Psoas muscle (tissue), 8 donors: ENCODE measurements around the gene ZMIZ1. TPM values are rescaled to one million over a fixed set of nuclear protein-coding genes. Genes with fewer than 3 reads are reported as not detected.

ENCODE experiments used
- ATAC-seq, 4 donors: fragments of 200-7000 bp; cut with Tn5 transposase; one replicate each; pipeline ENCODE4 v1.9.1; 2020; ENCODE audit warnings: moderate library complexity in 3 of 4, mild to moderate bottlenecking in 2 of 4
- DNase-seq, 2 donors: peaks; one replicate each; pipeline ENCODE4 v3.0.0-alpha.2; 2020
- H3K27ac ChIP-seq: fragments of 200-600 bp; one replicate; pipeline ENCODE4 v1.8.0; 2022
- H3K27me3 ChIP-seq, 3 donors: fragments of 200-600 bp in 1 of 3; one replicate each; pipeline versions ENCODE4 v1.6.1 to v1.8.0; 2013 to 2022; ENCODE audit warnings: low read length in 2 of 3, mild to moderate bottlenecking in 2 of 3, moderate library complexity in 1 of 3; ENCODE audit not compliant: insufficient read depth in 3 of 3
- H3K36me3 ChIP-seq, 2 donors: fragments of 200-600 bp in 1 of 2; one replicate each; pipeline versions ENCODE4 v1.6.1 to v1.8.0; 2013 to 2022; ENCODE audit warnings: low read depth in 1 of 2, mild to moderate bottlenecking in 1 of 2, moderate library complexity in 1 of 2; ENCODE audit not compliant: insufficient read depth in 1 of 2
- H3K4me1 ChIP-seq: fragments of 200-600 bp; one replicate; pipeline ENCODE4 v1.8.0; 2022
- H3K4me3 ChIP-seq: fragments of 200-600 bp; one replicate; pipeline ENCODE4 v1.8.0; 2022; ENCODE audit warnings: mild to moderate bottlenecking
- H3K9me3 ChIP-seq: fragments of 200-600 bp; one replicate; pipeline ENCODE4 v1.8.0; 2022
- WGBS, 3 donors: extraction: QIAGEN DNeasy Blood & Tissue Kit; methylation state at CpG; one replicate each; pipeline versions ENCODE4 v1.1.6 to v1.1.7; 2013; 5-methylcytosine and 5-hydroxymethylcytosine counted together
- intact Hi-C, 2 donors: fragments of 100-400 bp; cut with DNase I; formaldehyde crosslinking; loops; one replicate each; pipeline versions ENCODE4 v1.11.0 to v1.14.2; 2022
- polyA plus RNA-seq, 3 donors: library from polyadenylated mRNA; stranded (reverse); fragments of 200-250 nt; gene quantifications; one replicate each; pipeline ENCODE4 v1.2.3, GENCODE V29; 2013
- total RNA-seq, 4 donors: library from RNA; stranded (reverse); fragmentation: NEBNext Ultra II Directional in 2 of 4; extraction: Animal tissue kit (Norgen Biotek cat#: 25700) in 2 of 4; gene quantifications; one replicate each; pipeline versions ENCODE4 v1.2.1 to v1.2.4, GENCODE V29; 2021 to 2023
- TF ChIP-seq, protein P1 (sequence below): fragments of 200-600 bp; IDR thresholded peaks from one replicate; pipeline ENCODE4 v1.8.0; 2022; ENCODE audit warnings: antibody characterized with exemption
- donor health status: healthy with polysubstance abuse.
- donor health status: DM: no; HTN: no; CAD: no; lungs with moderate emphysema.
- donor health status: Bipolar disorder and iron deficiency.
- donor health status: healthy.
- donor health status: DM: yes; HTN: yes; CAD: no.
- donor health status: DM: no; HTN: no; CAD: no.
- donor health status: DM: no; HTN: no; CAD: no.
- donor health status: DM: yes; HTN: yes; CAD: no.

The ZMIZ1 gene
- total and polyA plus RNA-seq, 7 donors = 10.4 to 37.6 (median 30.0) TPM

DNA sequence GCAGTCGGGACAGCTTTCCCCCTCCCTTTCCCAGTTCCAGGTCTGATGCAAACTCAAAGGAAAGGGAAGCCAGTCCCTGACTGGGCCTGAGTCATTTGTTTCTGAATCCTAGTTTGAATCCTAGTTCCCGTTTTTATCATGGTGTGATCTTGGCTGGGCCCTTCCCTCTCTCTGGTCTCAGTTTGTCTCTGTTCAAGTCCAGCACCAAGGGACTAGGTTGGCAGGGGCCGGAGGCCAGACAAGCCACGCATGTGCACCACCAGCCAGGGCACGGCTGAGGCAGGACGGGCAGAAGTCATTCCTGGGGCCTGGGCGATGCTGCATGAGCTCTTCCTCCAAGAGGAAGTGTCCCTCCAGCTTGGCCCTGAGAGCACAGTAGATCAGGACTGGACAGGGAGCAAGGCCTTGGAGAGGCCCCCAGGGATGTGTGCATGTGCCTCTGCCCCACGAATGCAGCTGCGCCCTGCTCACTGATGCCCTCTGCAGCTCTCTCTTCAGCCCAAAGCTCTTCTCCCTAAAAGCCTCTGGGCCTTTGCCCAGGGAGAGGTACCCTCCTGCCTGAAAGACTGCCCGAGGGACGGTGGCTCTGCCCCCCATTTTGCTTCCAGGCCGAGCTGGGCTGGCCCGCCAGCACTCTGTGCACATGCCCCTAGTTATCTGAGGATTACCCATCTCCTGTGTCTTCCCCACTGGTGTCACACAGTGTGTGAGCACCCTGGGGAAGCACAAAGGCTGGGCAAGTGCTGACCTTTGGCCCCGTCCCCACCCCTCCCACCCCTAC, 86.7 kb downstream of the ZMIZ1 start:
- no peak overlapping the region for H3K4me3 ChIP-seq
- intact Hi-C loops = no loop called here
- no peaks in the 10 kb centered on the region for H3K9me3 ChIP-seq
- no peaks in the 10 kb centered on the region for H3K27me3 ChIP-seq
- peak; percentile 63 to 73 for DNase-seq
- TF ChIP-seq, protein P1, sequence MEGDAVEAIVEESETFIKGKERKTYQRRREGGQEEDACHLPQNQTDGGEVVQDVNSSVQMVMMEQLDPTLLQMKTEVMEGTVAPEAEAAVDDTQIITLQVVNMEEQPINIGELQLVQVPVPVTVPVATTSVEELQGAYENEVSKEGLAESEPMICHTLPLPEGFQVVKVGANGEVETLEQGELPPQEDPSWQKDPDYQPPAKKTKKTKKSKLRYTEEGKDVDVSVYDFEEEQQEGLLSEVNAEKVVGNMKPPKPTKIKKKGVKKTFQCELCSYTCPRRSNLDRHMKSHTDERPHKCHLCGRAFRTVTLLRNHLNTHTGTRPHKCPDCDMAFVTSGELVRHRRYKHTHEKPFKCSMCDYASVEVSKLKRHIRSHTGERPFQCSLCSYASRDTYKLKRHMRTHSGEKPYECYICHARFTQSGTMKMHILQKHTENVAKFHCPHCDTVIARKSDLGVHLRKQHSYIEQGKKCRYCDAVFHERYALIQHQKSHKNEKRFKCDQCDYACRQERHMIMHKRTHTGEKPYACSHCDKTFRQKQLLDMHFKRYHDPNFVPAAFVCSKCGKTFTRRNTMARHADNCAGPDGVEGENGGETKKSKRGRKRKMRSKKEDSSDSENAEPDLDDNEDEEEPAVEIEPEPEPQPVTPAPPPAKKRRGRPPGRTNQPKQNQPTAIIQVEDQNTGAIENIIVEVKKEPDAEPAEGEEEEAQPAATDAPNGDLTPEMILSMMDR = no peak
- H3K27ac ChIP-seq = peak overlapping the region; percentile 75
- H3K4me1 ChIP-seq = peaks cover 97% of the 10 kb centered on the region
- 54 to 78% (median 62%) methylated on average over 14 of the region's 14 CpGs for WGBS, 3 donors
- ATAC-seq = no peak
- H3K36me3 ChIP-seq = no peaks in the 10 kb centered on the region

DNA sequence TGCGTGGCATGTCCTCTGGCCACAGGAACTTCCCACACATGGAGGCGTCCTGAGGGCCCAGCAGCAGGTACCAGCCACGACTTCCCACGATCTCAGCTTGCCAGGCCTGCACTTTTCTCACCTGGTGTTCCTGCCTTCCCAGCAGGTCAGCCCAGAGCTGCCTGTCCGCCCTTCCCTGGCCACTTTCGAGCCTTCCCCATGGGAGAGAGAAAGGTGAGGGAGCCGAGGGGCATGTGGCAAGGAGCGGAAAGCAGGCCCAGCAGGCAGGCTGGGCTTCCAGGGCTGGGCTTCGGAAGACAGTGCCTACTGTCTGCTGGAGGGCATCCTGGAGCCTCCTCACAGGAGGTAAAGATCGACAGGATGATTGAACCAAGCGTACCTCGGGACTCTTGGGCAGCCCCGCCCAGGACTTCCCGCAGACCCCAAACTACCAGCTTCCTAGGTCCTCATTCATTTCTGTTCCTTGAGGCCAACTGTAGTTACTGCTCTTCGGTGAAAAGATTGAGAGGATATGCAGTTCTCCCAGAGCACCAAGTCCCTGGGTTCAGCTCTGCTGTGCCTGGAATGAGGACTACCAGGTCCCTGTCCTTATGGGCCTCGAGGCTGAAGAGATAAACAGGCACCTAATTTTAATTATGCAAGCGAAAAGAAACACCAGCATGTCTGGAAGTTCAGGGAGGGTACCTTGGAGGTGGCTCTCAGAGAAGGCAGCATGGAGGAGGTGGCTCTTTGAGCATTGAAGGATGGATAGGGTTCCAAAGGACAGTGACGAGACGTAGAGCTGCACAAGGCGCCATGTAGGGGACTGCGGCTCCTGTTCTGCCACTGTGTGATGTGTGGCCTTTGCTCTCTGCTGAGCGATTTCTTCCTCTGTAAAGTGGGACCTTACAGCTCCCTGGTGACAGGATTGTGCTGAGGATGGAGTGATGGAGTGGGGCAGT, 87.8 kb downstream of the ZMIZ1 start:
- Histone ChIP-seq H3K36me3 (no peaks in the 10 kb centered on the region), H3K4me1 (peaks cover 96% of the 10 kb centered on the region), H3K9me3 (no peaks in the 10 kb centered on the region), H3K4me3 (no peak overlapping the region), H3K27ac (peak overlapping the region; percentile 75), H3K27me3 (no peaks in the 10 kb centered on the region)
- DNase-seq (peak in 1 of 2 donors; percentile 47), ATAC-seq (no peak)
- TF ChIP-seq, protein P1 = no peak
- WGBS, 3 donors = 82 to 89% (median 83%) methylated on average over 22 of the region's 22 CpGs
- intact Hi-C loops = no loop called here

DNA sequence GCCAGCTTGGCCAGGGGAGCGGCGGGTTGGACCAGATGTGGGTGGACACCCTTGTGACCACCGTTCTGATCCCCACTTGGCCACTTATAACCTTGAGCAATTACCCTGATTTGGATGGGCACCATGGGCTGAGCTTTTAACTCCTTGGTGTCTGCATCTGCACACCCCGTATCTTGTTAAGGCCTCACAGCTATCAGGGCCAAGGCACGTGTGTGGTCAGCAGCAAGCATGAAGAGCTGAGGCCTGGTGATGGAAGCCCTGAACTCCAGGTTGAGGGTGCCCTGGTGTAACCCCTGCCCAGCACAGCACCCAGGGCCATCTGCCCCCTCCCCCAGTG, 89.2 kb downstream of the ZMIZ1 start:
- Histone ChIP-seq H3K4me1 (peaks cover 89% of the 10 kb centered on the region), H3K27ac (peak overlapping the region; percentile 59), H3K9me3 (no peaks in the 10 kb centered on the region), H3K4me3 (no peak overlapping the region), H3K36me3 (peaks cover 0 to 8% of the 10 kb centered on the region in 2 donors), H3K27me3 (no peaks in the 10 kb centered on the region)
- TF ChIP-seq, protein P1 = no peak
- WGBS, 3 donors = 44 to 52% (median 52%) methylated on average over 5 of the region's 5 CpGs
- intact Hi-C loops = no loop called here
- ATAC-seq (peak in 2 of 4 donors; percentile 2 to 24), DNase-seq (no peak)

DNA sequence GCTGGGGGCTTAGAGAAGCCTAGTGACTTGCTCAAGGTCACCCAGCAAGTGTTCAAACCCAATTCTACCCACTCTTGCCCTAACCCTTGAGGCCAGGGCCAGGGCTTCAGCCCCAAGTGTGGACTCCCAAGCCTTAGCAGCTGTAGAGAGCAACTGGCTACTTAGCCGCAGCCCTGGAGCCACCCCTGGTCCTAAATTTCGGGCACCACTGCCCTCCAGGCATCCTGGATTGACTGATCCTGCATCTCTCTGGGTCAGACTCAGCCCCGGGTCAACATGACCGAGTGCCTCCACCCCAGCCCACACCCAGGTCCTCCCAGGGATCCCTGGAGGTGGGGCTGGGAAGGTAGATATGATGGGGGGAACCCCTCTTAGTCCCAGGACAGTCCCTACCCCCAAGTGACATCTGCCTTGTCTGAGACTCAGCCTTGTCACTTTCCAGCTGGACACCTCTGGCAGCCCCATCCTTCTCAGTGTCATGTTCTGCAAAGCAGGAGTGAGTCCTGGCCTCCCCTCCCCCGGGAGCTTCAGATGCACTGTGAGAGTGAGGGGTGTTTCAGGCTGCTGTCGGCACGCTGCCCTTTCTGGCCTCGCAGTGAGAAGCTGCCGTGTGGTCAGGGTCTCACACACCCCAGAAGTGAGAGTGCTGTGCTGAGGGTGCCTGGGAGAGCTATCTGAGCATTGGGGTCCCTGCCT, 89.8 kb downstream of the ZMIZ1 start:
- no peaks in the 10 kb centered on the region for H3K9me3 ChIP-seq
- WGBS, 3 donors = 76 to 87% (median 83%) methylated on average over 9 of the region's 9 CpGs
- DNase-seq = no peak

More for the DNA sequence above, 89.8 kb downstream of the ZMIZ1 start:
- intact Hi-C loops = no loop called here
- ATAC-seq = no peak
- Histone ChIP-seq H3K4me1 (peaks cover 89% of the 10 kb centered on the region), H3K36me3 (peaks cover 0 to 14% of the 10 kb centered on the region in 2 donors), H3K27me3 (no peaks in the 10 kb centered on the region), H3K27ac (peak overlapping the region; percentile 59), H3K4me3 (no peak overlapping the region)
- TF ChIP-seq, protein P1 = no peak
